ENCODE measurements around the gene TOP2A.

The TOP2A gene

GRCh38 chr17:40461732-40462342 is 44.1 kb upstream of the TOP2A start:
- no peak for TF ChIP-seq CTCF (IDR thresholded peaks at IDR 0.05; ENCODE audit: low read depth, low read length, missing control alignments)
- H3K4me3 ChIP-seq (ENCODE audit: low read depth, low read length), result no peak overlapping the region
- no peak for DNase-seq (ENCODE audit: low read depth)

- H3K4me3 ChIP-seq (ENCODE audit: low read depth, low read length), result no peak overlapping the region
- DNase-seq (ENCODE audit: low read depth), result no peak
- no peak for TF ChIP-seq CTCF (IDR thresholded peaks at IDR 0.05; ENCODE audit: low read depth, low read length, missing control alignments)
These were observed 43.5 kb upstream of the TOP2A start for GRCh38 chr17:40460968-40461731.

GRCh38 chr17:40460604-40460967 is 42.9 kb upstream of the TOP2A start:
- no peak overlapping the region for H3K4me3 ChIP-seq (ENCODE audit: low read depth, low read length)
- DNase-seq (ENCODE audit: low read depth), result no peak
- TF ChIP-seq CTCF (IDR thresholded peaks at IDR 0.05; ENCODE audit: low read depth, low read length, missing control alignments), result no peak

- H3K4me3 ChIP-seq (ENCODE audit: low read depth, low read length), result no peak overlapping the region
- no peak for DNase-seq (ENCODE audit: low read depth)
- no peak for TF ChIP-seq CTCF (IDR thresholded peaks at IDR 0.05; ENCODE audit: low read depth, low read length, missing control alignments)
These were observed 42.2 kb upstream of the TOP2A start for GRCh38 chr17:40459636-40460603.

GRCh38 chr17:40458851-40459482 is 41.3 kb upstream of the TOP2A start:
- no peak overlapping the region for H3K4me3 ChIP-seq (ENCODE audit: low read depth, low read length)
- no peak for DNase-seq (ENCODE audit: low read depth)
- TF ChIP-seq CTCF (IDR thresholded peaks at IDR 0.05; ENCODE audit: low read depth, low read length, missing control alignments), result no peak

GRCh38 chr17:40457964-40458791 is 40.5 kb upstream of the TOP2A start:
- H3K4me3 ChIP-seq (ENCODE audit: low read depth, low read length), result no peak overlapping the region
- DNase-seq (ENCODE audit: low read depth), result no peak
- no peak for TF ChIP-seq CTCF (IDR thresholded peaks at IDR 0.05; ENCODE audit: low read depth, low read length, missing control alignments)
